A673 (cell line): ENCODE results near the gene KRIT1. TPM values are rescaled to one million over a fixed set of nuclear protein-coding genes. Genes with fewer than 3 reads are reported as not detected.

Source experiments
- BruUV-seq: library from RNA; stranded (reverse); fragments of 400-500 nt; replicated peaks from 2 replicates; lab custom pipeline; 2021; lab: Mats Ljungman, UMichigan
- CTCF ChIA-PET: fragments of 300-600 bp; sonication (Branson Sonifier 250); formaldehyde crosslinking; loops from one replicate; lab custom pipeline; 2022; ENCODE audit warnings: antibody characterized with exemption; lab: Charles Lee
- POLR2A ChIA-PET: fragments of 300-600 bp; sonication (Branson Sonifier 250); formaldehyde crosslinking; loops from one replicate; lab custom pipeline; 2022; ENCODE audit warnings: antibody characterized with exemption; ENCODE audit not compliant: low non-redundant PET; lab: Charles Lee
- DNase-seq: peaks from one replicate; pipeline ENCODE4 v3.0.0-alpha.2; 2015; ENCODE audit warnings: low spot score
- H3K27ac ChIP-seq: fragments of 200-600 bp; sonication (generic); 2 replicates; pipeline ENCODE4 v1.5.1; 2016; ENCODE audit warnings: mixed run types, low read depth, mild to moderate bottlenecking, mixed read lengths, antibody characterized with exemption, low read length; ENCODE audit not compliant: poor library complexity, severe bottlenecking
- H3K27me3 ChIP-seq: fragments of 200-600 bp; sonication (generic); replicated peaks from 2 replicates; pipeline ENCODE4 v1.6.1; 2017; ENCODE audit warnings: mixed run types, low read depth, mild to moderate bottlenecking, mixed read lengths, antibody characterized with exemption, low read length; ENCODE audit not compliant: insufficient read depth, poor library complexity
- H3K36me3 ChIP-seq: fragments of 200-600 bp; sonication (generic); 2 replicates; pipeline ENCODE4 v1.6.1; 2016; ENCODE audit warnings: mixed run types, mild to moderate bottlenecking, mixed read lengths, antibody characterized with exemption, low read length; ENCODE audit not compliant: insufficient read depth, poor library complexity, severe bottlenecking
- H3K4me1 ChIP-seq: fragments of 200-600 bp; sonication (generic); 2 replicates; pipeline ENCODE4 v1.6.1; 2017; ENCODE audit warnings: mixed run types, mild to moderate bottlenecking, mixed read lengths, antibody characterized with exemption, low read length; ENCODE audit not compliant: insufficient read depth, poor library complexity, severe bottlenecking
- H3K4me3 ChIP-seq: fragments of 200-600 bp; sonication (generic); 2 replicates; pipeline ENCODE4 v1.5.1; 2016; ENCODE audit warnings: low read depth, mixed run types, mild to moderate bottlenecking, mixed read lengths, low read length; ENCODE audit not compliant: poor library complexity, severe bottlenecking
- H3K9me3 ChIP-seq: fragments of 200-600 bp; sonication (generic); 2 replicates; pipeline ENCODE4 v1.6.1; 2016; ENCODE audit warnings: mixed run types, low read depth, mild to moderate bottlenecking, mixed read lengths, antibody characterized with exemption, low read length; ENCODE audit not compliant: poor library complexity, severe bottlenecking
- EZH2 ChIP-seq: fragments of 200-600 bp; sonication (generic); IDR thresholded peaks from 2 replicates; pipeline ENCODE4 v1.6.1; 2017; ENCODE audit warnings: borderline replicate concordance, low read depth, mild to moderate bottlenecking, mixed read lengths, antibody characterized with exemption, low read length; ENCODE audit not compliant: poor library complexity, severe bottlenecking
- intact Hi-C: fragments of 100-400 bp; cut with micrococcal nuclease; formaldehyde crosslinking; loops from one replicate; pipeline ENCODE4 v1.10.0; 2022; ENCODE audit not compliant: unreplicated experiment
- total RNA-seq: library from RNA; stranded (reverse); gene quantifications from 2 replicates; pipeline ENCODE4 v1.2.3, GENCODE V29; 2021
- TF ChIP-seq, protein P1 (sequence below): fragments of 300-800, 200-600 bp; sonication (generic); conservative IDR thresholded peaks from 2 replicates; pipeline ENCODE4 v1.5.1; 2017; ENCODE audit warnings: low read depth, mild to moderate bottlenecking, antibody characterized with exemption, low read length, moderate library complexity, mixed read lengths

The KRIT1 gene
- total RNA-seq, 1 experiment from 2014 or later = 41.3 TPM

- ChIA-PET CTCF (no interaction called here), POLR2A (no interaction called here)
- BruUV-seq = no TSS peak
- Histone ChIP-seq H3K4me3 (no peak overlapping the region), H3K36me3 (no peaks in the 10 kb centered on the region), H3K27ac (no peak overlapping the region), H3K4me1 (peaks cover 8% of the 10 kb centered on the region), H3K9me3 (no peaks in the 10 kb centered on the region), H3K27me3 (no peaks in the 10 kb centered on the region)
- TF ChIP-seq, protein P1, sequence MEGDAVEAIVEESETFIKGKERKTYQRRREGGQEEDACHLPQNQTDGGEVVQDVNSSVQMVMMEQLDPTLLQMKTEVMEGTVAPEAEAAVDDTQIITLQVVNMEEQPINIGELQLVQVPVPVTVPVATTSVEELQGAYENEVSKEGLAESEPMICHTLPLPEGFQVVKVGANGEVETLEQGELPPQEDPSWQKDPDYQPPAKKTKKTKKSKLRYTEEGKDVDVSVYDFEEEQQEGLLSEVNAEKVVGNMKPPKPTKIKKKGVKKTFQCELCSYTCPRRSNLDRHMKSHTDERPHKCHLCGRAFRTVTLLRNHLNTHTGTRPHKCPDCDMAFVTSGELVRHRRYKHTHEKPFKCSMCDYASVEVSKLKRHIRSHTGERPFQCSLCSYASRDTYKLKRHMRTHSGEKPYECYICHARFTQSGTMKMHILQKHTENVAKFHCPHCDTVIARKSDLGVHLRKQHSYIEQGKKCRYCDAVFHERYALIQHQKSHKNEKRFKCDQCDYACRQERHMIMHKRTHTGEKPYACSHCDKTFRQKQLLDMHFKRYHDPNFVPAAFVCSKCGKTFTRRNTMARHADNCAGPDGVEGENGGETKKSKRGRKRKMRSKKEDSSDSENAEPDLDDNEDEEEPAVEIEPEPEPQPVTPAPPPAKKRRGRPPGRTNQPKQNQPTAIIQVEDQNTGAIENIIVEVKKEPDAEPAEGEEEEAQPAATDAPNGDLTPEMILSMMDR = no peak
- no peak for TF ChIP-seq EZH2
- intact Hi-C loops = no loop called here
- DNase-seq = no peak
Observed at GRCh38 chr7:92251181-92251580, 5.5 kb upstream of the KRIT1 start.

GRCh38 chr7:92250603-92251002 lies 4.9 kb upstream of the KRIT1 start:
- ChIA-PET POLR2A (no interaction called here), CTCF (no interaction called here)
- Histone ChIP-seq H3K27me3 (no peaks in the 10 kb centered on the region), H3K4me3 (no peak overlapping the region), H3K27ac (no peak overlapping the region), H3K9me3 (no peaks in the 10 kb centered on the region), H3K36me3 (no peaks in the 10 kb centered on the region), H3K4me1 (peaks cover 8% of the 10 kb centered on the region)
- intact Hi-C loops = no loop called here
- DNase-seq = no peak
- BruUV-seq = no TSS peak
- TF ChIP-seq, protein P1 = no peak
- no peak for TF ChIP-seq EZH2

DNA sequence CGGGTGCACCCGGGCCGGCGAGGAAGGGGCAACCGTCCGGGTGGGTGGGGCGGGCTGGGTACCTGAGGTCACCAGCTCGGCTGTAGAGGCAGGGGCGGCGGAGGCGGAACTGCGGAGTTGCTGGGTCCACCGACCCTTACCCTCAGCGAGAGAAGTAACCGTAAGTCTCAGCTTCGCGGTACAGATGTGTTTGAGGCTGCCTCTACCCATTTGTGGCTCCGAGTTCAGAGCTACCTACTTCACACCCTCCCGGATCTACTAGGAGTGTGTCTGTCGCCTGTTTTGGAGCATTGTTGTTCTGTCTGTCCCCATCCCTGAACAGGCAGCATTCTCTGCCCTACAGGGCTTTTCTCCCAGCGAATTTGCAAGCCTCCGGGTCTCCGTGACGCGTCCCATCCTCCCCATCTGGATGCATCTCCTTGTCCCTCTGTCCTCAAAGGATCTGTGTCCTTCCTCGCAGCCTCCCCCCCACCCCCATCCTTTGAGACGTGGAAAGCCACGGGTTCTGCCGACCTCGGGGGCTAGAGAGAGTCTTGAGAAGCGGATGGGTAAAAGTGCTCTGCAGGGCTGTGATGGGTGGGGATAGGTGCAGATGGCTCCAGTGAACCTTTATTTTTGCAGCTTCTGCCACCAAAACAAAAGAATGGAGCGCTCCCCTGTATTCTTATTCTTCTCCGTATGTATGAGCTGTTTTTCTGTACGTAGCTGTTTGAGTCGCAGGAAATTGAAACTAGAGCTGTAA lies 817 bp upstream of the KRIT1 start:
- no TSS peak for BruUV-seq
- ChIA-PET CTCF (interaction anchor here (0.6 to 1.1 kb wide), 3 partner anchors 24 to 178 kb away, joined by 3 read pairs; no protein-coding TSS in a partner anchor), POLR2A (no interaction called here)
- peak; percentile 51 for DNase-seq
- Histone ChIP-seq H3K27me3 (no peaks in the 10 kb centered on the region), H3K36me3 (peaks cover 5% of the 10 kb centered on the region), H3K4me3 (peak overlapping the region; percentile 83), H3K4me1 (peaks cover 20% of the 10 kb centered on the region), H3K27ac (peak overlapping the region; percentile 83), H3K9me3 (no peaks in the 10 kb centered on the region)
- no peak for TF ChIP-seq EZH2
- TF ChIP-seq, protein P1 = no peak
- intact Hi-C loops = no loop called here
